IPS-11a (cell line): Measurements from ENCODE around the gene ITIH1.

Source experiments
- H3K4me3 ChIP-seq: one replicate; pipeline ENCODE4 v1.5.1; 2013; ENCODE audit warnings: low read depth, low read length, control low read depth

The ITIH1 gene

GRCh38 chr3:52790337-52790736 lies 12.9 kb downstream of the ITIH1 start:
- no peak overlapping the region for H3K4me3 ChIP-seq

DNA sequence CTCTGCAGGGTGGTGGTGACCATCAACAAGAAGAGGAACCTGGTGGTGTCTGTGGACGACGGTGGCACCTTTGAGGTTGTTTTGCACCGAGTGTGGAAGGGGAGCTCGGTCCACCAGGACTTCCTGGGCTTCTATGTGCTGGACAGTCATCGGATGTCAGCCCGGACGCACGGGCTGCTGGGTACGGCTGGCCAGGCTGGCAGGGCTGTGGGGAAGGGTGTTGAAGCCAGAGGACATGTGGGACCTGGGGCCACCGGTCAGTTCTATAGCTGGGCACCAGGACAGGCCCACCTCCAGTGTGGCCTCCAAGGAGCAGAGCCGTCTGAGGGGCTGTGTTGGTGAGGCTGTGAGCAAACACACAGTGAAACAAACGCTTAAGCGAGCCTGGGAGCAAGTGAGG lies 13.3 kb downstream of the ITIH1 start:
- no peak overlapping the region for H3K4me3 ChIP-seq

- no peak overlapping the region for H3K4me3 ChIP-seq
Observed at GRCh38 chr3:52791366-52791765, 14.0 kb downstream of the ITIH1 start.

DNA sequence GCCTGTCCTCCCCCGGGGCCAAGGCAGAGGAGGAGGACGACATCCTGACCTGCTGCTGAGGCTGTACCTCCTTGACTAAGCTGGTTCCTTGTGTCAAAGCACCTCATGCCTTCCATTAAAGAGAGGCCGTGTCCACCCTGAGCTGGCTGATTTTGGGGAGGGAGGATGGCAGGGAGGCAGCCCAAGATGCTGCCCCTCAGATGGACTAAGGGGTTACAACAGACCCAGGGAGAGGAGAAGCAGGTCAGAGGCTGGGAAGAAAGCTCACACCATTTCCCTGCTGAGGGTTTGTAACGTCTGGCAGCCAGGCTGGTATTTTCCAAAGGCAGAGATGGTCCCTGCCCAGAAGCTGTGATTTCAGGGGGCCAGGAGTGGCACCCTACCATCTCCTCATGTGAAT lies 14.5 kb downstream of the ITIH1 start:
- no peak overlapping the region for H3K4me3 ChIP-seq

GRCh38 chr3:52792413-52792812 lies 15.0 kb downstream of the ITIH1 start:
- H3K4me3 ChIP-seq: no peak overlapping the region

DNA sequence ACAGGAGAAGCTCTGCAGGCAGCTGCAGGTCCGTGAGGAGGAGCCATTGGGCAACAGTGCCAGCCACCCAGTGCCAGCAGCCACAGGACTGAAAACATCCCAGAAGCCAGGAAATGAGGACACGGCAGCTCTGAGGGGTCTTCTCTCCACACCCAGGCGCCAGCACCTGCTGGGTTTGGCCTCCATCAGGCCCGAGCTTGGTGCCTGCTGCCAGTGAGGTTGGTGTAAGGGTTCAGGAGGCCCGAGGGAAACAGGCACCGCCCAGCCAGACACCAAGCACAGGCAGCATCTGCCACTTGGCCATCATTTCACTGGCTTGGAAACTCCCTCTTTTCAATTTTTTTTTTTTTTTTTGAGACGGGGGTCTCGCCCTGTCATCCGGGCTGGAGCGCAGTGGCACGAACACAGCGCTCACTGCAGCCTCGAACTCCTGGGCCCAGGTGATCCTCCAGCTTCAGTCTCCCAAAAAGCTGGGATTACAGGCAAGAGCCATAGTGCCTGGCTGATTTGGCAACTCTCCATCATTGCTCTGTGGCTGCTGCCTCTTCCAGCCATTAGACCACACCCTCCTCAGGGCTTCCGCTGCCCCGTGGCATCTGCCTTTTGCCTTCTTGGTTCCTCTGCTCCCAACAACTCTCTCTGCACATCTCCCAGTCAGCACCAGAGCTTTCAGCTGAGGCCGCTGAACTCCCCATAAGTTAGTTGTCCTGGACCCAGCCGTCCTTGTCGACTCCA lies 15.7 kb downstream of the ITIH1 start:
- no peak overlapping the region for H3K4me3 ChIP-seq

GRCh38 chr3:52793702-52794611 lies 16.6 kb downstream of the ITIH1 start:
- no peak overlapping the region for H3K4me3 ChIP-seq

DNA sequence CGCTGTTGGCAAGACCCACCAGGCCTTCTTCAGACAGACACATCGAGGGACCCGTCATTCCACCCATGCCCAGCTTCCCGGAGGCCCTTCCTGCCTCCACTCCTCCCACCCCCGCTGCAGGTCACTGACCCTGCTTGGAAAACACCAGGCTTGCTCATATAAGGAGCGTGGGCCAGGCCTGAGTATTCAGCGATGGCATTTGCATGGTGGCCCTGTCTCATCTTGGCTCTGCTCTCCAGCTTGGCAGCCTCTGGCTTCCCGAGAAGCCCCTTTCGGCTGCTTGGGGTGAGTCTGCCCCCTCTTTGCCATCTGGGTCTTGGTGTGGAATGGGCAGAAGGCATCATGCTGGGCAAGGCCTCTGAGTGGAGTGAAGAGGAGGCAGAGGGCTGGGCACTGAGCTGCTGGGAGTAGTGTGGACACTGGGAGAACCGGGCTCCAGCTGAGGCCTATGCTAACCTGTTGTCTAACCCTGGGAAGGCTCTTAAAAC lies 17.3 kb downstream of the ITIH1 start, which contains the start of gene ITIH3:
TSS of gene ITIH3 (plus strand) at position 185 of the 488 bp plus-strand sequence. CDS start at position 193, 8 bp downstream.
- no peak within 1 kb of the TSS for H3K4me3 ChIP-seq

GRCh38 chr3:52795298-52795900 lies 18.0 kb downstream of the ITIH1 start:
- H3K4me3 ChIP-seq: no peak overlapping the region

DNA sequence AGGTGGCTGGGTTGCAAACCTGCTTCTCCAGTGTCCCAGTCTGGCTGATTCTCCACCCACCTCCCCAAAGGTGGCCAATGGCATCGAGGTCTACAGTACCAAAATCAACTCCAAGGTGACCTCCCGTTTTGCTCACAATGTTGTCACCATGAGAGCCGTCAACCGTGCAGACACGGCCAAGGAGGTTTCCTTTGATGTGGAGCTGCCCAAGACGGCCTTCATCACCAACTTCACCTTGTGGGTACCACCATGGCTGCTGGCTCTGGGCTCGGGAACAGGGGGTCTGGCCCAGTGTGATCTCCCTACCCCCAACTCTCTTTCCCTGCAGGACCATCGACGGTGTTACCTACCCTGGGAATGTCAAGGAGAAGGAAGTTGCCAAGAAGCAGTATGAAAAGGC lies 19.0 kb downstream of the ITIH1 start:
- no peak overlapping the region for H3K4me3 ChIP-seq

GRCh38 chr3:52798376-52798977 lies 21.1 kb downstream of the ITIH1 start:
- no peak overlapping the region for H3K4me3 ChIP-seq

- H3K4me3 ChIP-seq: no peak overlapping the region
Observed at GRCh38 chr3:52798978-52799476, 21.6 kb downstream of the ITIH1 start.

DNA sequence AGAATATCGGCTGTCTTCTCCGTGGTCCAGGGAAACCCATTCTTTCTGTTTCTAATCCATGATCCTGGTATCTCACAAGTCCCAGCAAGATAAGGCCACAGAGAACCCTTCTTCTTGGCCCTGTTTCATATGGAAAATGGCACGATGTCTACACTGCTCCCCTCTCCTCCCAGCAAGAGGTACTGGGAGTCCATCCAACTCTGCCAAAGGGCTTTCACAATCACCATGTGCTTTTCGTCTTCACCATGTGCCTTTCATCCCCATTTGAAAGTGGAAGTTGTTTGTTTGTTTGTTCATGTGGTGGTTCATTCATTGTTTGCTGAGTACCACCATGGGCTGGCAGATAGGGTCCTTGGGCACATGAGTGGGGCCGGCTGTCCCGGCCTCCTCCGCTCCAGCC lies 22.7 kb downstream of the ITIH1 start:
- no peak overlapping the region for H3K4me3 ChIP-seq

DNA sequence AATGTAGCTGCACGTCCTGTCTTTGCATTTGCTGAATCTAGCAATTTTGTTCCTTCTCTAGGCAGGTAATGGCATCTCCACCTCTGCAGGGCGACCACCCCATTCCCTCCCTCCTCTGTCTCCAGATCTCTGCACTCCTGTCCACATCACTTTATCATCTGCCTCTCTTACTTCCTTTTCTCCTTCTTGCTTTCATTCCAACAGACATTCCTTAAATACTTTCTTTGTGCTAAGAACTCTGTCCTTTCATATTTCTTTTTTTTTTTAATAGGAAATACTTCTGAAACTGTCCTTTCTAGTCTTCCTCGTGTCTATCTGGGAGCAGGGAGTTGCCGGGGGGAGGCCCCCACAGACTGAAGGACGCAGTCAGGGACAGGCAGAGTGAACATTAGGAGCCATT lies 24.4 kb downstream of the ITIH1 start:
- no peak overlapping the region for H3K4me3 ChIP-seq

GRCh38 chr3:52805270-52806039 lies 28.1 kb downstream of the ITIH1 start:
- H3K4me3 ChIP-seq: no peak overlapping the region

DNA sequence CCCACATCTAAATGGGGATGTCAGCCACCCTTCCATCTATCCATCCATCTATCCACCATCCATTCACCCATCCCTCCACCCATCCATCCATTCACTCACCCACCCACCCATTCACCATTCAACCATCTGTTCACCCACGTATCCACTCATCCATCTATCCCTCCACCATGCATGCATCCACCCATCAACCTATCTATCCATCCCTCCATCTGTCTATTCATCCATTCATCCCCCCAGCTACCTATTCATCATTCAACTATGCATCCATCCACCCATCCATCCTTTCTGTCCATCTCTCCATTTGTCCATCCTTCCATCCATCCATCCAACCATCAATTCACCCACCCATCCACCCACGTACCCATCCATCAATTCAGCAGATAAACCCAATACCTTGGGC lies 31.8 kb downstream of the ITIH1 start:
- no peak overlapping the region for H3K4me3 ChIP-seq

DNA sequence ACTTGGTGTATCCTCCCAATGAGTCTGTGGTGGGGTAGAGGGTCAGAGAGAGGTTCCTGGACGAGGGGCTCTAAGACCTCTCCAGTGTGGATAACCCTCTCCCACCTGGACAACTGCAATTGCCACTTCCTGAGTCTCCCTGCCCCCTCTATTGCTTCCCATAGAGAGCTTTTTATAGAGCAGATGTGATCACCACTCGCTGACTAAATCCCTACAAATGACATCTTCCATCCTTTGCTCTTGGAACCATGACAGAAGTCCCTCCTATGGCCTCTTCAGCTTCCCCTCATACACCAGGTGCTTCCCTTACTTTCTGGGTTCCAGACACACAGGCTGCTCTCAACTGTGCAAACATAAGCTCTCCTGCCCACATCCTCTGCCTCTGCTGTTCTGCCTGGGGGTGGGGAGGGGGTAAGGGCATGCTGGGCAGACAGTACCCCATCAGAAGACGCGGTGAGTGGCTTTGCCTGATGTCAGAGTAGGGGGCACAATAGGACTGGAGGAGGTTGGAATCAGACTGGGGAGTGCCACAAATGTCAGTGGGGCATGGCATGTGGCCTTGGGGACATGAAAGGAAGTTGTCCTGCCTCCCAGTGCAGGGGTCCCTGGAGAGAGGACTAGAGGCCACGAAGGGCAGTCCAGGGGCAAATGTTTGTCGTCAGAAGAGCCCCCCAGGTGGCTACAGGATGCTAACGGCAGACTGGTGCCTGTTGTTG lies 32.4 kb downstream of the ITIH1 start:
- H3K4me3 ChIP-seq: no peak overlapping the region

DNA sequence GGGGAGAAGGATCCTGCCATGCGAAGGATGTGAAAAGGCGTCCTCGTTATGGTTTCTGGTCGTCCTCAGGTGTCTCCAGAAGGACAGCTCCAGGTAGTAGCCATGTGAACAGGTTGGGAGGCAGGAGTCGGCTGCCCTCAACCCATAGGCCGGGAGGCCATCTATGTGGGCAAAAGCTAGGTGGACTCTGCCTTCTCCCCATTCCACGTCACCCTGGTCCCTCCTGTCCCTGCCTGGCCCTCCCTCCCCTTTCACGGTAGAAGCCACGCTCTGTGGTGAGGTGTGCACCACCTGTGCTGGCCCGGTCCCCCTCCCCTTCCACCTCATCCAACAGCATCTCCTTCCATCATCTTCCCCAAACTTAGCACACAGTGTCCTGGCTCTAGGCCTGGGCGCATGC lies 33.5 kb downstream of the ITIH1 start:
- no peak overlapping the region for H3K4me3 ChIP-seq

DNA sequence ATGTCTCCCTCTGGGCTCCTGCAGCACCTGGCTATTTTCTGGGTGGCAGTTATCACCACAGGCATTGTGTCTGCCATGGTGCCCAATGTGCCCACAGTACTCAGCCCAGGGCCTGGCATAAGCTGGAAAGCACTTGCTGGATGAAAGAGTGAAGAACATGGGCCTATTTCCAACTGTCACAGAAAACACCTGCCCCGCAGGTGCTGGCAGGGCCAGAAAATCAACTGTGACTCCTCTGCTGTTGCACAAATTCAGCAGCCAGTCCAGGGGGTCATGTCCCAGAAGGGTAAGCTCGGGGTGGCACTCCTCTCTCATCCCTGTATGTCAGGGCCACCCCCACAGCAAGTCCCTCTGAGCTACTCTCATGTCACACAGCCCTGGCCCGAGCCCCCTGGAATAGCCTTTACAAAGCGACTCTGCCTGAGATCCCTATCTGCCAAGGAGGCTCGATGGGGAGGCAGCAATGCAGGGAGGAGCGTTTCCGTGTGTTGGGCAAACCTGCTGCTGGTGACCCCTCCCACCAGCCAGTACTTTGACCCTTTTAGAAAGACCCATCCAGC lies 34.1 kb downstream of the ITIH1 start:
- no peak overlapping the region for H3K4me3 ChIP-seq
